Progenitor cell of endocrine pancreas (in vitro differentiated cells): ENCODE data around the gene ID2. TPM values are rescaled to one million over a fixed set of nuclear protein-coding genes. Genes with fewer than 3 reads are reported as not detected.

Experiments used
- DNase-seq: peaks from one replicate; pipeline ENCODE4 v3.0.0; 2021; ENCODE audit warnings: low spot score; ENCODE audit not compliant: unreplicated experiment
- H3K27ac Mint-ChIP-seq: 2 replicates; pipeline ENCODE4 v1.8.0; 2021; ENCODE audit warnings: mild to moderate bottlenecking, moderate library complexity, mixed read lengths
- H3K27me3 Mint-ChIP-seq: 2 replicates; pipeline ENCODE4 v1.8.0; 2021; ENCODE audit warnings: mixed read lengths
- H3K36me3 Mint-ChIP-seq: 2 replicates; pipeline ENCODE4 v1.8.0; 2022; ENCODE audit warnings: mixed read lengths; ENCODE audit not compliant: insufficient read depth
- H3K4me1 Mint-ChIP-seq: 2 replicates; pipeline ENCODE4 v1.8.0; 2021; ENCODE audit warnings: low read depth, mixed read lengths
- H3K4me3 Mint-ChIP-seq: 2 replicates; pipeline ENCODE4 v1.8.0; 2021; ENCODE audit warnings: low read depth, mild to moderate bottlenecking, moderate library complexity, mixed read lengths
- H3K9me3 Mint-ChIP-seq: 2 replicates; pipeline ENCODE4 v1.8.0; 2021; ENCODE audit warnings: low read depth, mixed read lengths
- CTCF ChIP-seq: fragments of 200-600 bp; sonication (generic); IDR thresholded peaks from one replicate; pipeline ENCODE4 v1.5.0; 2021; ENCODE audit warnings: antibody characterized with exemption, mild to moderate bottlenecking; ENCODE audit not compliant: unreplicated experiment
- total RNA-seq: library from RNA; stranded (reverse); gene quantifications from 2 replicates; pipeline ENCODE4 v1.2.1, GENCODE V29; 2021

The ID2 gene
- total RNA-seq, 1 donor from 2014 or later, result 304 TPM

- Mint-ChIP-seq H3K27ac (no peak overlapping the region), H3K36me3 (no peaks in the 10 kb centered on the region)
Observed at GRCh38 chr2:8701681-8702379, 20.0 kb downstream of the ID2 start.

GRCh38 chr2:8704906-8705305, 23.1 kb downstream of the ID2 start:
- H3K4me3 Mint-ChIP-seq, result no peak overlapping the region
- H3K9me3 Mint-ChIP-seq, result peaks cover 9% of the 10 kb centered on the region
- DNase-seq, result no peak
- TF ChIP-seq CTCF, result no peak
- H3K36me3 Mint-ChIP-seq, result no peaks in the 10 kb centered on the region
- H3K27me3 Mint-ChIP-seq, result no peaks in the 10 kb centered on the region
- H3K4me1 Mint-ChIP-seq, result peaks cover 9% of the 10 kb centered on the region
- no peak overlapping the region for H3K27ac Mint-ChIP-seq

More at GRCh38 chr2:8701681-8702379, 20.0 kb downstream of the ID2 start:
- H3K27me3 Mint-ChIP-seq, result peaks cover under 1% of the 10 kb centered on the region
- no peak for TF ChIP-seq CTCF
- H3K4me3 Mint-ChIP-seq, result no peak overlapping the region
- H3K9me3 Mint-ChIP-seq, result peaks cover 4% of the 10 kb centered on the region
- no peak for DNase-seq
- H3K4me1 Mint-ChIP-seq, result peaks cover 6% of the 10 kb centered on the region

DNA sequence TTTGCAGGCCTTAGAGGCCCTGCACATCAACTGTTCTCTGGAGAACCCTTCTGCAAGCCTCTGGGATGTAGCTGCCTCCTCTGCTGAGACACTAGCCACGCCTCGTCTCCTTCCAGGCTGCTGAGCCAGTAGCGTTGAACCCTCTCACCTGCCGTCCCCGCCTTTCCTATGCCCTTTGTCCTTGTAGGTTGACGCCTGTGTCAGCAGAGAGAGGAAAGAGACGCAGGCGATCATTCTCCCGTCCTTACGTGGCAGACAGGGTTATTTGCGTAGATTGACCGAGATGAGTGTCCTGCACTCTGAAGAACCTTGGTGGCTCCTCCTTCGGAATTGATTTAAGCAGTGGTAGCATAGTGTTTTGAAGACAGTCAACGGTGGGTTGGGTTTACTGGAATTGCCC, 27.8 kb downstream of the ID2 start:
- no peak for TF ChIP-seq CTCF
- Mint-ChIP-seq H3K27me3 (peaks cover 4% of the 10 kb centered on the region), H3K36me3 (no peaks in the 10 kb centered on the region), H3K4me3 (no peak overlapping the region), H3K4me1 (peaks cover 5% of the 10 kb centered on the region), H3K9me3 (peaks cover 5% of the 10 kb centered on the region), H3K27ac (no peak overlapping the region)
- DNase-seq, result no peak

- H3K36me3 Mint-ChIP-seq, result no peaks in the 10 kb centered on the region
- H3K4me1 Mint-ChIP-seq, result peaks cover 3% of the 10 kb centered on the region
- no peak overlapping the region for H3K4me3 Mint-ChIP-seq
- H3K27ac Mint-ChIP-seq, result no peak overlapping the region
- DNase-seq, result no peak
- peaks cover 4% of the 10 kb centered on the region for H3K27me3 Mint-ChIP-seq
- H3K9me3 Mint-ChIP-seq, result peaks cover 5% of the 10 kb centered on the region
- TF ChIP-seq CTCF, result no peak
Observed at GRCh38 chr2:8710951-8711350, 29.1 kb downstream of the ID2 start.

DNA sequence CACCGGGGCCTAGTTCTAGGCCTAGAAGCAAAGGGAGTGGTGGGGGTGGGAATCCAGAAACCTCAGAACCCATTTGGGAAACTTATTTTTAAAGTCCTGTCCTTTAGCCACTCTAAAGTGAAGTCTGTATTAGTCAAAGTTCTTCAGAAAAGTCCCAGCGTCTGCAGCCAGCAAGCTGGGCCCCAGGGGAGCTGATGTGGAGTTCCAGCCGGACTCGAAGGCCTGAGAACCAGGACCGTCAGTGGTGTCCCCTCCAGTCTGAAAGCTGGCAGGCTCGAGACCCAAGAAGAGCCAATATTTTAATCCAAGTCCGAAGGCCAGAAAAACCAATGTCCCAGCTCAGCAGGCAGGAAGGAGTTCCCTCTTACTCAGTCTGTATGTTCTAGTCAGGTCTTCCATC, 32.4 kb downstream of the ID2 start:
- Mint-ChIP-seq H3K9me3 (peaks cover 2% of the 10 kb centered on the region), H3K36me3 (no peaks in the 10 kb centered on the region), H3K4me1 (no peaks in the 10 kb centered on the region), H3K4me3 (no peak overlapping the region), H3K27ac (no peak overlapping the region), H3K27me3 (peaks cover 4% of the 10 kb centered on the region)
- TF ChIP-seq CTCF, result no peak
- no peak for DNase-seq
